A673 (cell line): ENCODE results near the gene NAA15. TPM values are rescaled to one million over a fixed set of nuclear protein-coding genes. Genes with fewer than 3 reads are reported as not detected.

ENCODE experiments used
- BruUV-seq: library from RNA; stranded (reverse); fragments of 400-500 nt; replicated peaks from 2 replicates; lab custom pipeline; 2021; lab: Mats Ljungman, UMichigan
- CTCF ChIA-PET: fragments of 300-600 bp; sonication (Branson Sonifier 250); formaldehyde crosslinking; loops from one replicate; lab custom pipeline; 2022; ENCODE audit warnings: antibody characterized with exemption; lab: Charles Lee
- POLR2A ChIA-PET: fragments of 300-600 bp; sonication (Branson Sonifier 250); formaldehyde crosslinking; loops from one replicate; lab custom pipeline; 2022; ENCODE audit warnings: antibody characterized with exemption; ENCODE audit not compliant: low non-redundant PET; lab: Charles Lee
- DNase-seq: peaks from one replicate; pipeline ENCODE4 v3.0.0-alpha.2; 2015; ENCODE audit warnings: low spot score
- H3K27ac ChIP-seq: fragments of 200-600 bp; sonication (generic); 2 replicates; pipeline ENCODE4 v1.5.1; 2016; ENCODE audit warnings: mixed run types, low read depth, mild to moderate bottlenecking, mixed read lengths, antibody characterized with exemption, low read length; ENCODE audit not compliant: poor library complexity, severe bottlenecking
- H3K27me3 ChIP-seq: fragments of 200-600 bp; sonication (generic); replicated peaks from 2 replicates; pipeline ENCODE4 v1.6.1; 2017; ENCODE audit warnings: mixed run types, low read depth, mild to moderate bottlenecking, mixed read lengths, antibody characterized with exemption, low read length; ENCODE audit not compliant: insufficient read depth, poor library complexity
- H3K36me3 ChIP-seq: fragments of 200-600 bp; sonication (generic); 2 replicates; pipeline ENCODE4 v1.6.1; 2016; ENCODE audit warnings: mixed run types, mild to moderate bottlenecking, mixed read lengths, antibody characterized with exemption, low read length; ENCODE audit not compliant: insufficient read depth, poor library complexity, severe bottlenecking
- H3K4me1 ChIP-seq: fragments of 200-600 bp; sonication (generic); 2 replicates; pipeline ENCODE4 v1.6.1; 2017; ENCODE audit warnings: mixed run types, mild to moderate bottlenecking, mixed read lengths, antibody characterized with exemption, low read length; ENCODE audit not compliant: insufficient read depth, poor library complexity, severe bottlenecking
- H3K4me3 ChIP-seq: fragments of 200-600 bp; sonication (generic); 2 replicates; pipeline ENCODE4 v1.5.1; 2016; ENCODE audit warnings: low read depth, mixed run types, mild to moderate bottlenecking, mixed read lengths, low read length; ENCODE audit not compliant: poor library complexity, severe bottlenecking
- H3K9me3 ChIP-seq: fragments of 200-600 bp; sonication (generic); 2 replicates; pipeline ENCODE4 v1.6.1; 2016; ENCODE audit warnings: mixed run types, low read depth, mild to moderate bottlenecking, mixed read lengths, antibody characterized with exemption, low read length; ENCODE audit not compliant: poor library complexity, severe bottlenecking
- CTCF ChIP-seq: fragments of 300-800, 200-600 bp; sonication (generic); conservative IDR thresholded peaks from 2 replicates; pipeline ENCODE4 v1.5.1; 2017; ENCODE audit warnings: low read depth, mild to moderate bottlenecking, antibody characterized with exemption, low read length, moderate library complexity, mixed read lengths
- EZH2 ChIP-seq: fragments of 200-600 bp; sonication (generic); IDR thresholded peaks from 2 replicates; pipeline ENCODE4 v1.6.1; 2017; ENCODE audit warnings: borderline replicate concordance, low read depth, mild to moderate bottlenecking, mixed read lengths, antibody characterized with exemption, low read length; ENCODE audit not compliant: poor library complexity, severe bottlenecking
- intact Hi-C: fragments of 100-400 bp; cut with micrococcal nuclease; formaldehyde crosslinking; loops from one replicate; pipeline ENCODE4 v1.10.0; 2022; ENCODE audit not compliant: unreplicated experiment
- total RNA-seq: library from RNA; stranded (reverse); gene quantifications from 2 replicates; pipeline ENCODE4 v1.2.3, GENCODE V29; 2021

The NAA15 gene
- total RNA-seq, 1 experiment from 2014 or later, result 123 TPM

GRCh38 chr4:139469216-139469615, 167.9 kb downstream of the NAA15 start:
- H3K27me3 ChIP-seq, result no peaks in the 10 kb centered on the region
- no TSS peak for BruUV-seq
- intact Hi-C loops, result no loop called here
- TF ChIP-seq CTCF, result no peak
- TF ChIP-seq EZH2, result no peak
- no peaks in the 10 kb centered on the region for H3K4me1 ChIP-seq
- peaks cover 15% of the 10 kb centered on the region for H3K36me3 ChIP-seq
- no peak overlapping the region for H3K4me3 ChIP-seq
- H3K27ac ChIP-seq, result no peak overlapping the region
- ChIA-PET CTCF (no interaction called here), POLR2A (no interaction called here)
- no peak for DNase-seq
- peaks cover 6% of the 10 kb centered on the region for H3K9me3 ChIP-seq

Other genes starting within 250 kb of the NAA15 start
- 42.4 and 46.1 TPM in 2 replicates for gene ELF2, start 124.3 kb upstream of the NAA15 start, total RNA-seq
- gene MGARP, start 21.3 kb upstream of the NAA15 start, total RNA-seq, result 6.0 and 6.9 TPM in 2 replicates
- gene NDUFC1, start 972 bp downstream of the NAA15 start, total RNA-seq, result 116 and 117 TPM in 2 replicates
- gene RAB33B, start 152.6 kb downstream of the NAA15 start, total RNA-seq, result 6.9 and 8.5 TPM in 2 replicates